Hepatocyte (in vitro differentiated cells): ENCODE measurements around the gene SEPTIN8.

Experiments used
- CTCF ChIP-seq: fragments of 200-600 bp; sonication (generic); IDR thresholded peaks from 2 replicates; pipeline ENCODE4 v1.5.1; 2016; ENCODE audit warnings: antibody characterized with exemption, mild to moderate bottlenecking; ENCODE audit not compliant: poor library complexity
- EZH2 ChIP-seq: fragments of 200-600 bp; sonication (generic); IDR thresholded peaks from 2 replicates; pipeline ENCODE4 v1.6.1; 2016; ENCODE audit warnings: antibody characterized with exemption, mild to moderate bottlenecking, borderline replicate concordance
- EZH2phosphoT487 ChIP-seq: fragments of 200-600 bp; sonication (generic); IDR thresholded peaks from one replicate; pipeline ENCODE4 v1.6.1; 2018; ENCODE audit warnings: antibody characterized with exemption, mild to moderate bottlenecking, low read depth, moderate library complexity; ENCODE audit not compliant: unreplicated experiment, severe bottlenecking

GRCh38 chr5:132761321-132762240, 15.5 kb downstream of the SEPTIN8 start:
- no peak for TF ChIP-seq CTCF
- no peak for TF ChIP-seq EZH2
- TF ChIP-seq EZH2phosphoT487: no peak
